Calu3 (cell line): Measurements from ENCODE around the gene VARS1. TPM values are rescaled to one million over a fixed set of nuclear protein-coding genes. Genes with fewer than 3 reads are reported as not detected.
A peak's percentile ranks its signal among the peaks of the same experiment; 100 is the strongest.

Experiments used
- BruUV-seq: library from RNA; stranded (reverse); fragments of 400-500 nt; replicated peaks from 2 replicates; lab custom pipeline; 2021; lab: Mats Ljungman, UMichigan
- CTCF ChIA-PET: fragments of 300-600 bp; sonication (Branson Sonifier 250); formaldehyde crosslinking; loops from one replicate; lab custom pipeline; 2022; ENCODE audit warnings: antibody characterized with exemption; lab: Charles Lee
- DNase-seq: peaks from one replicate; pipeline ENCODE4 v3.0.0; 2022
- H3K27ac Mint-ChIP-seq: one replicate; pipeline ENCODE4 v1.8.0; 2022; ENCODE audit warnings: mixed read lengths; ENCODE audit not compliant: unreplicated experiment
- H3K27me3 Mint-ChIP-seq: one replicate; pipeline ENCODE4 v1.8.0; 2022; ENCODE audit warnings: mixed read lengths; ENCODE audit not compliant: unreplicated experiment
- H3K36me3 Mint-ChIP-seq: one replicate; pipeline ENCODE4 v1.8.0; 2022; ENCODE audit warnings: mild to moderate bottlenecking, moderate library complexity, mixed read lengths; ENCODE audit not compliant: insufficient read depth, unreplicated experiment
- H3K4me1 Mint-ChIP-seq: one replicate; pipeline ENCODE4 v1.8.0; 2022; ENCODE audit warnings: mild to moderate bottlenecking, low read depth, mixed read lengths; ENCODE audit not compliant: unreplicated experiment
- H3K4me3 Mint-ChIP-seq: one replicate; pipeline ENCODE4 v1.8.0; 2022; ENCODE audit warnings: mild to moderate bottlenecking, low read depth, moderate library complexity, mixed read lengths; ENCODE audit not compliant: unreplicated experiment
- H3K9me3 Mint-ChIP-seq: one replicate; pipeline ENCODE4 v1.8.0; 2022; ENCODE audit warnings: low read depth, mixed read lengths; ENCODE audit not compliant: unreplicated experiment
- CTCF ChIP-seq: fragments of 200-600 bp; IDR thresholded peaks from one replicate; pipeline ENCODE4 v1.8.0; 2022; ENCODE audit warnings: antibody characterized with exemption; ENCODE audit not compliant: unreplicated experiment
- intact Hi-C: fragments of 100-400 bp; cut with micrococcal nuclease; formaldehyde crosslinking; loops from one replicate; pipeline ENCODE4 v1.10.0; 2022; ENCODE audit not compliant: unreplicated experiment
- total RNA-seq: library from RNA; stranded (reverse); gene quantifications from 2 replicates; pipeline ENCODE4 v1.2.3, GENCODE V29; 2022

Gene VARS1
- total RNA-seq, 1 experiment from 2014 or later: 316 TPM

GRCh38 chr6:31830886-31831335, 35.4 kb upstream of the VARS1 start:
- Mint-ChIP-seq H3K27me3 (peaks cover 13% of the 10 kb centered on the region), H3K4me3 (peak overlapping the region; percentile 89), H3K36me3 (peaks cover 87% of the 10 kb centered on the region), H3K27ac (peak overlapping the region; percentile 94), H3K4me1 (peaks cover 25% of the 10 kb centered on the region), H3K9me3 (no peaks in the 10 kb centered on the region)
- CTCF ChIA-PET: interaction anchor here (0.6 to 3.8 kb wide), 15 partner anchors 11 to 336 kb away, joined by 3 to 51 read pairs (median 3); partner anchors contain the start of genes HSPA1A, HSPA1L, LSM2 and VARS1
- TF ChIP-seq CTCF: no peak
- no peak for DNase-seq
- intact Hi-C loops: loop anchor here (2.0 to 5.0 kb wide), 3 partner anchors 39 to 150 kb away; partner anchors contain the start of gene LY6G5C
- BruUV-seq: no TSS peak

GRCh38 chr6:31829633-31830283, 34.2 kb upstream of the VARS1 start:
- peak overlapping the region; percentile 94 for H3K27ac Mint-ChIP-seq
- no peak for DNase-seq
- BruUV-seq: no TSS peak

GRCh38 chr6:31827286-31828079, 31.9 kb upstream of the VARS1 start, which contains the start of gene HSPA1B:
Gene HSPA1B (plus strand): TSS chr6:31827738. CDS start chr6:31827951, 213 bp downstream.
- DNase-seq: peak; percentile 100
- CTCF ChIA-PET: interaction anchor here (0.5 to 2.5 kb wide), 12 partner anchors 9 to 218 kb away, joined by 3 to 16 read pairs (median 4); partner anchors contain the start of genes HSPA1A, HSPA1L, LSM2 and MSH5
- peaks cover 45% of the 10 kb centered on the region for H3K4me1 Mint-ChIP-seq
- intact Hi-C loops: no loop called here
- no peak for TF ChIP-seq CTCF
- H3K9me3 Mint-ChIP-seq: no peaks in the 10 kb centered on the region
- H3K27me3 Mint-ChIP-seq: peaks cover 13% of the 10 kb centered on the region
- H3K27ac Mint-ChIP-seq: peak within 1 kb of the TSS; percentile 100
- peak within 1 kb of the TSS; percentile 80 for H3K4me3 Mint-ChIP-seq
- peaks cover 77% of the 10 kb centered on the region for H3K36me3 Mint-ChIP-seq
- BruUV-seq: no TSS peak

More at GRCh38 chr6:31829633-31830283, 34.2 kb upstream of the VARS1 start:
- Mint-ChIP-seq H3K36me3 (peaks cover 86% of the 10 kb centered on the region), H3K4me3 (peak overlapping the region; percentile 89), H3K4me1 (peaks cover 34% of the 10 kb centered on the region), H3K27me3 (peaks cover 13% of the 10 kb centered on the region), H3K9me3 (no peaks in the 10 kb centered on the region)
- intact Hi-C loops: loop anchor here (2.0 to 5.0 kb wide), 3 partner anchors 37 to 149 kb away; partner anchors contain the start of gene LY6G5C
- CTCF ChIA-PET: interaction anchor here (0.6 to 3.8 kb wide), 16 partner anchors 8 to 178 kb away, joined by 3 to 51 read pairs (median 4); partner anchors contain the start of genes HSPA1A, HSPA1L and LSM2
- no peak for TF ChIP-seq CTCF

- TF ChIP-seq CTCF: no peak
- H3K27me3 Mint-ChIP-seq: peaks cover 13% of the 10 kb centered on the region
- peaks cover 50% of the 10 kb centered on the region for H3K4me1 Mint-ChIP-seq
- intact Hi-C loops: no loop called here
- peak overlapping the region; percentile 100 for H3K27ac Mint-ChIP-seq
- H3K36me3 Mint-ChIP-seq: peaks cover 77% of the 10 kb centered on the region
- peak; percentile 92 for DNase-seq
- BruUV-seq: TSS peak; percentile 85
- no peaks in the 10 kb centered on the region for H3K9me3 Mint-ChIP-seq
- peak overlapping the region; percentile 80 for H3K4me3 Mint-ChIP-seq
- CTCF ChIA-PET: interaction anchor here (0.6 to 2.5 kb wide), 13 partner anchors 10 to 97 kb away, joined by 3 to 16 read pairs (median 4); partner anchors contain the start of genes HSPA1A, HSPA1L, LSM2 and MSH5
These were observed 31.3 kb upstream of the VARS1 start for GRCh38 chr6:31826793-31827285.
